Urothelium cell line (cell line): ENCODE results near the gene DAPK3.
"Not testable (repeated sequence)": the region's sequence is repeated elsewhere in the genome, so short reads cannot be mapped to it uniquely, and the experiment has no call there.

Experiments
- DNase-seq: peaks from one replicate; pipeline ENCODE4 v3.0.0; 2011; ENCODE audit warnings: low spot score, mixed read lengths
- FAIRE-seq: peaks from 2 replicates; lab custom pipeline; 2011; peaks lifted over from hg19 to GRCh38; lab: Jason Lieb, UNC

The DAPK3 gene

DNA sequence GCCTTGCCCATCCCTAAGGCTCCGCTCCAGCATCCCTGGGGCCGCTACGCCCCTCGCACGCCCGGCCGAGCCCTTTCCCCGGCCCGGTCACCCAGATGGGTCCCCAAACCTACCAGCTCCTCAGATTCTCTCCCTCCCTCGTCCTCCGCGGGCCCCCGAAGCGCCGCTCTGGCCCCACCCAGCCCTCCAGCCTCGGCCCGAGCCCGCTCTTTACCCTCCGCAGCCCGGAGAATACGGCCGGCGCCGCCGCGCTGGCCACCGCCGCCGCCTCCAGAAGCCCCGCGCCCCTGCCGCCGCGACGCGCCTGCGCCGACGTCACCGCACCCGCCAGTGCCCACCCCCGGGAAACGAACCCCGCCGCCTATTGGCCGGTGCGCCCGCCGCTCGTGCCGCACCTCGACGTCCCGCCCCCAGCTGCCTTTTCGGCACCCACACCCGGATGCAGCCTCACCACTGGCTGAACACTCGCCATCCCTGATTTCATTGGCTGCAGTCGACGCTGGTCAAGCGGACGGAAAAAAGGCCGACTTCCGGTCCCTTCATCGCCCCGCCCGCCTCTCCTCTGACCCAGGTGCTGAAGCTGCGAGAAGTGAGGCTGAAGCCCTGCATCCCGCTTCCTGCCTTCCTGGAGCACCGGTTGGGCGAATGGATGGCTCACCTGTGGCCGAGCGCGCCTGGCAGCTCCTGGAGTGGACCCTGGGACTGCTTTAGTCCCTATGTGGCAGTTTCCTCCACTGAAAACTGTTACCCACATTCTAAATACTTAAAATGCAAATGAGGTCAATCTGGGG, at the start of gene DAPK3:
DAPK3 (minus strand) TSS at position 292 of the 791 bp plus-strand sequence. CDS start 1,364 bp downstream, outside the sequence.
- DNase-seq, result peak; percentile 92
- FAIRE-seq, result no peak

DNA sequence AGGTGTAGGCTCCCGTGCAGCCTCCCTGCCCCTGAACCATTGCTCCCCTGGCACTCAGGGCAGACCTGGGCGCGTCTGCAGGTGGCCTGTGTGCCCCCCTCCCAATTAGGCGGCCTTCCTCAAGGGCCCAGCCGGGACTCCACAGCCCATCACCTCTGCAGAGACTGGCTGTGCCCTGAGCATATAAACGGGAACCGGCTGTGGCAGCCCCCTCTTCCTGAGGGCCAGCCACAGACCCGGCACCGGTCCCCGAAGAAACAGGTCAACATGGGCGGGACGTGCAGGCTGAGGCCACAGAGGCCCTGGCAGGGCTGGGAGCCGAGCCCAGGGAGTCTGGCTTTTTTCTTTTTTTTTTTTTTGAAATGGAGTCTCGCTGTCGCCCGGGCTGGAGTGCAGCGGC, 48.7 kb upstream of the DAPK3 start:
- no peak for FAIRE-seq
- no peak for DNase-seq

DNA sequence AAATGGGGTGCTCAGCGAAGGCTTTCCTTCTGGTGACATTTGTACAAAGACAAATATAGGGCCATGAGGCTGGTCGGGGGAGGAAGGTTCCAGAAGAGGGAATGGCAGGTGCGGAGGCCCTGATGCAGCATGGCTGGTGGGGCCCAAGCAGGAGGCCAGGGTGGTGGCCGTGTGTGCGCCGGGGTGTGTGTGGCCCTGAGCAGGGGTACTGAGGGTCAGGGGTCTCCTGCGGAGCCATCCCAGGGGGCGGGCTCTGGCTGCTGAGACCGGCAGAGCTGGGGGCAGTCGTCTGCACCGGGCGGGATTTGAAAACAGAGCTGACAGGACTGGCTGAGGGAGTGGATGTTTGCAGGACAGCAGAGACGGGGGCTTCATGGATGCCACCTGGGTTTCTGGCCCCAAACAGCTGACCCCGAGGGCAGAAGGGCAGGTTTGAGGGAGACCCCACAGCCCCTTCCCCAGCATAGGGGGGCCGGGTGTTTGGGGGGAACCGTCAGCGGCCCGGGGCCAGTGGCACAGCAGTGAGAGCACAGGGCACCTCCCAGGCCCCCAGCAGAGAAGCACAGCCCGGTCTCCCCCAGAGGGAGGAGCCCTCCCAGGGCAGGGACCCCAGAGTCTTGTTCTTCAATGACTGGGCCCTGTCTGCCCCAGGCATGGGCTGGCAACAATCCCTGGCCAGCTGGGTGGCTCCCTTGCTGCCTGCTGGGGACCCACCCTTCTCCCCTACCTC, 48.0 kb upstream of the DAPK3 start:
- FAIRE-seq, result no peak

DNA sequence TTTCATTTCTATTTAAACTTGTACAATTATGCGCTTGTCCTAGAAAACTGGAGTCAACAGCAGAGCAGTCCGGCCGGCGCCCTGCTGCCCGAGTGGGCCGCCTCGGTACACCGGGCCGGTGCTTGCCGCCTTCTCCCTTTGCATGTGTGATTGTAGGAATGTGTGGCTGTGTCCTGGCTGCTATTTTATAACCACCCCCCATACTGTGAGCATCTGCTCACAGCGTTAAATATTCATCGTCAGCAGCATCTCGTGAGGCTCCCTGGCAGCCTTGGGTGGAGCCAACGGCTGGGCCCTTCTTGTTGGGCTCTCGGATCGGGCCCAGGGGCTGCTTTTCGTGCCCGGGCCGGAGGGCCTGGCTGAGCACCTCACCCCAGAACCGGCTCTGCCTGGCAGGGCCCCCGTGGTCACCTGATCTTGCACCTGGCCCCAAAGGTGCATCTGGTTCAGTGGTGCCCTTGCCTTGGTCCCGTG, 47.3 kb upstream of the DAPK3 start:
- DNase-seq (no peak), FAIRE-seq (no peak)

More for the DNA sequence above, 48.0 kb upstream of the DAPK3 start:
- no peak for DNase-seq

DNA sequence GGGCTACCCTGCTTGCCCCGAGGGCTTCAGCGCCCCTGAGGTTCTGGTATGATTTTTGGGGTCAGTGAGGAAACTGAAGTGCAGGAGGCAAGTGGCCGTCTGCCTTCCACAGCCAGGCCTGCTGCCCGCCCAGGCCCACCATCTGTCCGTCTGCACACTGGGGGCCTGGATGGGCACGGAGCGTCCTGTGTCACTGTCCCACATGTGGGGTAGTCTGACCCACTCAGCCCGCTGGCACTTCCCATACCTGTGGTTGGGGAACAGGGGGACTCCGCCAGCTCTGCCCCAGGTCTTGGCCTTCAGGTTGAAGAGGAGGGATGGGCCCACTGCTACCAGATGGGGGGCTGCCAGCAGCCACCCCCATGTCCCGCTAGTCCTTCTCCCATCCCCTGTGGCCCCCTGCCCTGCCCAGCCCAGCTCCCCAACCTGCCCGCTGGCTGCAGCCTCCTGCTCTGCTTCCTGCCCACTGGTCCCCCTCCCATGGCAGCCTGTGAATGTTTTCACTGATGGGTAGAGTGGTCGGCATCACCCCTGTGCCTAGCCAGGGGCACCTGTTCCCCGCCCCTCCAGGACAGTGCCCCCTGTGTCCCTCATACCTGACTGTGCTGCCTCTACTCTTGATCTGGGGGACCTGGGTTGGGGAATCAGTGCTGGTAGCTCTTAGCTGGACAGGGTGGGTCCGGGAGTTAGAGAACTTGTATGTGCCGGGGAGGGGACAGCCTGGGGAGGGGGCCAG, 46.2 kb upstream of the DAPK3 start:
- no peak for FAIRE-seq
- no peak for DNase-seq

DNA sequence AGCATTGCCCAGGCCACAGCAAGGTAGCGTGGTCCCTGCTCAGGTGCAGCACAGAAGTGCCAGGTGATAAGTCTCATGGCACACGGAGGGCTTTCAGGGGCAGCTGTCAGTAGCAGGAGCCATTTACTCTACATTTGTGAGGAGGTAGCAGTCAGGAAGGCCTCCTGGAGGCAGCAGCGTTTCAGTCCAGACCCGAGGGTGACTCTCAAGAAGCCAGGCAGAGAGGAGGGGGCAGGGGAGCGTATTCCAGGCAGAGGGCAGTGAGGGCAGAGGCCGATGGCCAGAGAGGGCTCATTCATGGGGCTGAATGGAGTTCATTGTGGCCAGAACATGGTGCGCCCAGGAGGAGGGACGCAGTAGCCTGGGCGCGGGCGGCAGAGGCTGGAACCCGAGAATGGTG, 45.6 kb upstream of the DAPK3 start:
- FAIRE-seq (no peak), DNase-seq (no peak)

DNA sequence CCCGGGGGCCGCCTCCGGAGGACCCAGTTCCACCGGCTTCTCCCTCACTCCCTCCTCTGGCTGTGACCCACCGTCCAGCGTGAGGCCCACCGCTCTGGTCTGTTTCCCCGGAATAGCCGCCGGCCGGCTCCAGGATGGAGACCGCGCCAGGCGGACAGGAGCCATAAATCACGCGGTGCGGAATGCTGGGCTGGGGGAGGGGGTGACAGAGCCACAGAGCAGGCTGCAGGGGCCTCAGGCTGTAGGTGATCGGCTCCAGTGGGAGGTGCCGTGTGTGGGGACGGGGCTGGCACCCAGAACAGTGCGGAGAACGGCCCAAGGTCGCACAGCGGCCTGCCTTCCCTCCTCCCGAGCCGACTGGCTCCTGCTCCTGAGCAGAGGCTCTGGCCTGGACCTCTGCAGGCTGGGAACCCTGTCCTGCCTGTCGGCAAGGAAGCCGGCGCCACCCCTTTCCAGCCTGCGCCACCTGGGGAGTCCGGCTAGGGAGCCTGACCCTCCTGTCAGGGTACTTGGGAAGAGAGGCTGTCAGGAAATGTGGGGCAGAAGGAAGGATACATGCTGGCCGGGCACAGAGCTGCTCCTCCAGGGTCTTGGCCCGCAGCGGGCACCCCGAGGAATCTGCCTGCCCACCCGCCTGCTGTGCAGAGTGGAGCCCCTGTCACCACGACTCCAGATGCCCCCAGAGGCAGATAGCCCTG, 45.0 kb upstream of the DAPK3 start:
- DNase-seq, result no peak
- FAIRE-seq, result no peak

DNA sequence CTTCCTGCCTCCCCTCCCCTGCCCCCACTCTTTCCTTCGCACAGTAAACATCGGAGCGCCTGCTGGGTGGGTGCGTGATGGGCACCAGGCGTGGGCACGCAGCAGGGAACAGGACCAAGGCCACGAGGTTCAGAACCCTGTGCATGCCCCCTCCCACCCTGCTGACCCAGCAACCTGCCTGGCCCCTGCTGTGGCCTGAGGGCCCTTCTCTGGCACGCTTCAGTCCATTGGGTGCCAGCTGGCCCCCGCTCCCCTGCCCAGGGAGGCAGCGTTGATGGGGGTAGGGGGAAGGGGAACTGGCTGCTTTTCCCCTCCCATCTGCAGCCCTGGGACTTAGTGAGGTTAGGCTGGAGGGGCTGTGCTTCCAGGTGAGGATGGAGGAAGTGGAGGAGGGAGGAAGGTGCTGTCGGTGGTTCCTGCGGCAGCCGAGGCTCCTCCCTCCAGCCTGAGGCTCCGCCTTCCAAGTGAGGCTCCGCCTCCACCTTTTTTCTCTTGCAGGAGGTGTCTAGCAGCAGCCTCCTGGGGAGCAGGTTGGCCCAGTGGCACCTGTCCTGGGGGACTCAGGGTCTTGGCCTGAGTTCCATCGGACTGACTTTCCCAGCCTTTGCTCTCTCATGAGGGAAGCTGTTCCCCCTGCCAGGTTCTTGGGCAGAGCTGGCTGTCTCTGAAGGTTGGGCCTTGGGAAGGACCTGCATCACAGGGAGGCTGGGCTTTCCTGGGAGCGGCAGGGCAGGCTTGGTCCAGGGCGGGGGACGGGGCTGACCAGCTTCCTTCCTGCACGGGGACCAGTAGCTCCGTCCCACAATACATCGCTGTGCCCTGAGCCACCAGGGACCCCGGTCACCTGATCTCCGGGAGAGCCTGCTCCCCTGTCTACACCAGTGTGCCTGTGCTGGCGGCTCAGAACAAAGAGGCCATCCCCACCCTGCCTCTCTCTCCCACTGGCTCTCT, 43.9 kb upstream of the DAPK3 start:
- FAIRE-seq (no peak), DNase-seq (no peak)

DNA sequence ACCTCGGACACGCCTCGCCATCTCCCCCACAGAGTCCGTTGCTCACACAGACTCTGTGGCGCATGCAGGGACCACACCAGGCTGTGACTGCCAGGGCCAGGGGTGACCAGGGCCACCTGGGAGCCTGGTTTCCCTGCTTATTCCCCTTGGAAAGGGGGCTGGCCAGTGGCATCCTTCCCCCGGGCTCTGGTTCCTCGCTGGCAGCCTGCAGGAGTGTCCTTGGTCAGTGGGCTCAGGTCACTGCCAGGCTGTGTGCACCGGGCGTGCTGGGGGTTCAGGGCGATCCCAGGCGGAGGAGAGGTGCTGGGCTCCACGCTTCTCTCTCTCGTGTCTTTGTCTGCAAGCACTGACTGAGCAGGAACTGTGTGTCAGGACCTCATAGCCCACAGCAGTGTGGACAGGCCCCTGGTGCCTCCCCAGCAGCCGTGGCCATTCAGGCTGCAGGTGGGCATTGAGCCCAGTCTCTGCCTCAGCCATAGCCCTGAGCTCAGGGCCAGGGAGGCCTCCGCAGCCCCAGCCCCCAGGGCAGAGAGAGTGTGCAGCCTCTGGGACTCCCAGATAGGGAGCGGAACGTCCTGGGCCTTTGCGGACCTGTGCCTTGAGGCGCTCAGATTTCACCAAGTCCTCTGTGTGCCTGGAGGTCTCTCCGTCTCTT, 43.1 kb upstream of the DAPK3 start:
- FAIRE-seq (no peak), DNase-seq (no peak)

DNA sequence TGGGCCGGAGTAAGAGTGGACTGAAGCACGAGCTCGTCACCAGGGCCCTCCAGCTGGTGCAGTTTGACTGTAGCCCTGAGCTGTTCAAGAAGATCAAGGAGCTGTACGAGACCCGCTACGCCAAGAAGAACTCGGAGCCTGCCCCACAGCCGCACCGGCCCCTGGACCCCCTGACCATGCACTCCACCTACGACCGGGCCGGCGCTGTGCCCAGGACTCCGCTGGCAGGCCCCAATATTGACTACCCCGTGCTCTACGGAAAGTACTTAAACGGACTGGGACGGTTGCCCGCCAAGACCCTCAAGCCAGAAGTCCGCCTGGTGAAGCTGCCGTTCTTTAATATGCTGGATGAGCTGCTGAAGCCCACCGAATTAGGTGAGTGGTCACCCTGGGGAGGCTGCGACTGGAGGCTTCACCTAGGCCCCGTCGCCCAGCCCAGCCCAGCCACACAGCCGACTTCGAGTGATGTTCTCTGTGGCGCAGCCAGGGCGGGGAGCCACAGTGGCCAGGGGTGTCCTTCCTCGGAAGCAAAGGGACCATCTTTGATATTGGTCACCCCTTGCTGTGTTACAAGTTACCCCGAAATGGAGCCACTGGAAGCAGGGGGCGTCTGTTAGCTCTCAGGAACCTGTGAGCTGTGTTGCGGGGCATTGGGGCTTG, 42.2 kb upstream of the DAPK3 start:
- FAIRE-seq (no peak), DNase-seq (no peak)

DNA sequence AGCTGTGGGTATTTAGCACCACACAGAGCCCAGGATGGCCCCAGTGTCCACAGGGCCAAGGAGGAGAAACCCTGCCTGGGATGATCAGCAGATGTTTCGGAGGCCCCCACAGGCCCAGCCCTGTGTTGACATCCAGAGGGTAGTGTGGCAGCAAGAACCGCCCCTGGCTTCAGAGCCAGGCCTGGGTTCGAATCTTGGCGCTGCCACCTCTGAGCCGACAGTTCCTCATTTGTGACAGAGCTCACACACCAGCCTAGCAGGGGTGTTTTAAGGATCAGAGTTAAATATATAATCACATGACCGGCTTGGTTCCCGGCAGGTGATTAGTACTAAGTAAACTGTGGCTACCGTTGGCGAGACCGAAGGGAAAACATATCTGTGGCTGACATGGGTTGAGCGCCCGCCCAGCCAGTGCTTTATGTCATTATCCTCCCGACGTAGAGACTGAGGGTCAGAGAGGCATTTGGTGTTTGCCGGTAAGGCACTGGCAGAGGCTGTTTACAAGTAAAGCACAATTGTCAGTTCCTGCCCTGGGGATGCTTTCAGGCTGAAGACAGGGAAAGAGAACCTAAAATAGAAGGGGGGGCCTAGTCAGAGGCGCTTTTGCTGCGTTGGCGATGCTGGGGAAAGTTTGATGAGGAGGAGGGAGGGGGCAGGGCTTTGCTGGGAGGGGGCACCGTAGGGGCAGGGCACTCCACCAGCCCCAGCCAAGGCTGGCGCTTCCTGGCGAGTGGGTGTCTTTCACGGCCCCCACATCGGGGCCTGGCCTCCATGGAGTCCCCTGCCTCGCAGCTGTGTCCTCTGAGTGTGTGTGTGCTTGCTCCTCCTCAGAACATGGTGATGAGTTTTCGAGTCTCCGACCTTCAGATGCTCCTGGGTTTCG, 41.4 kb upstream of the DAPK3 start:
- FAIRE-seq, result no peak
- DNase-seq, result no peak

DNA sequence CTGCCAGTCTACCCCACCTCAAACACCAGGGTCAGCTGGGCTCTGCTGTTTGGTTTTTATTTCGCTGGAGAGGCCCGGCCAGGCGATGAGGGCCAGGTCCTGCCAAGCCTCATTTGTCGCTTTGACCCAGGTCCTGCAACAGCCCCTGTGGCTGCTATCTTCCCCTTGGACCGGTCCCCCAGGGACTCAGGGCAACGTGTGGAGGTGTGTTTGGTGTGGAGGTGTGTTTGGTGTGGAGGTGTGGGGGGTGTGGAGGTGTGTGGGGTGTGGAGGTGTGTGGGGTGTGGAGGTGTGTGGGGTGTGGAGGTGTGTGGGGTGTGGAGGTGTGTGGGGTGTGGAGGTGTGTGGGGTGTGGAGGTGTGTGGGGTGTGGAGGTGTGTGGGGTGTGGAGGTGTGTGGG, 40.5 kb upstream of the DAPK3 start:
- not testable (repeated sequence) for DNase-seq, FAIRE-seq

DNA sequence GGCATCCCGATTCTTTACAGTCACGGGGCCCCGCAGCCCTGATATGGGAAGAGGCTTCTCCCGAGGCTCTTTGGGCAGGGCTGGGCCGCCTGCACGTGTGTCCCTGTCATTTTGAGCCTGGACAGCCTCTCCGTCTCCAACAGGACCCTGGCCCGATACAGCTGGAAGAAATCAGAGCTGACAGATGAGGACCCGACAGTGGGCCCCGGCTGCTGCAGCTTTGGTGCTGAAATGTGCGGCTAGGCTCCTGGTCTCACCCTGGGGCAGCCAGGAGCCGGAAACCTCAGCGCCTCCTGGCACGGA, 39.9 kb upstream of the DAPK3 start:
- FAIRE-seq, result no peak
- no peak for DNase-seq

DNA sequence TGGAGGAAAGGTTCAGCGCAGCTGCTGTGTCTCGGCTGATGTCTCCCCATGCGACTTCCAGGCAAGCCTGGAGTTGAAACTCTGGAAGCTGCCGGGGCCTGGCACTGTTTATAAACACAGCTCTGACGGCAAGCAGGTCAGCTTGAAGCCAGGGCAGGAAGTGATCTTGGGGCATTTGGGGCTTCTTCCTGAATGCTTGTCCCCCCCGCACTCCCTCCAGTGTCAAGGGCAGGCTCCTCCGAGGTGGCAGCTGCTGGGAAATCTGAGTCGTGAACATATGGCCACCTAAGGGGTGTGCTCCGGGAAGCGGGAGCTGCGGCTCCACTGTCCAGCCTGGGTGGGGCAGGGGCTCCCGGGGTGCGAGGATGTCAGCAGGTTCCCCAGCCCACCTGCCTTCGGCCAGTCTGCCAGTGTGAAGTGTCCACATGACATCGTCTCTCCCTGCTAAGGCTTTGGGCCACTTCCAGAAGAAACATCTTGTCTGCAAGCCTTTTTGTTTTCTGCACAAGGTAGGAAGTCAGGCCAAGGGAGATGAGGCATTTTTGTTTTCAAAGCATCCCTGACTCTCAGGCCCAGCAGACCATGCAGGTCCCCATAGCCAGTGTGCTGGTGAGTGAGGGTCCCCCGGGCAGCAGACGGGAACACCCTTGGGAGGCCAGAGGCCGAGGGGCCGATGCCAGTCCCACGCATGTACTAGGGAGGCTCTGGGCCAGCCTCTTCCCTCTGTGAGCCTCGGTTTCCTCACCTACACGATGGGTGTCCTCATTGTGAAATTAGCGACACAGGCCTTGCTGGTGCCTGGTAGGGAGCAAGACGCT, 39.3 kb upstream of the DAPK3 start:
- no peak for FAIRE-seq
- DNase-seq, result no peak

DNA sequence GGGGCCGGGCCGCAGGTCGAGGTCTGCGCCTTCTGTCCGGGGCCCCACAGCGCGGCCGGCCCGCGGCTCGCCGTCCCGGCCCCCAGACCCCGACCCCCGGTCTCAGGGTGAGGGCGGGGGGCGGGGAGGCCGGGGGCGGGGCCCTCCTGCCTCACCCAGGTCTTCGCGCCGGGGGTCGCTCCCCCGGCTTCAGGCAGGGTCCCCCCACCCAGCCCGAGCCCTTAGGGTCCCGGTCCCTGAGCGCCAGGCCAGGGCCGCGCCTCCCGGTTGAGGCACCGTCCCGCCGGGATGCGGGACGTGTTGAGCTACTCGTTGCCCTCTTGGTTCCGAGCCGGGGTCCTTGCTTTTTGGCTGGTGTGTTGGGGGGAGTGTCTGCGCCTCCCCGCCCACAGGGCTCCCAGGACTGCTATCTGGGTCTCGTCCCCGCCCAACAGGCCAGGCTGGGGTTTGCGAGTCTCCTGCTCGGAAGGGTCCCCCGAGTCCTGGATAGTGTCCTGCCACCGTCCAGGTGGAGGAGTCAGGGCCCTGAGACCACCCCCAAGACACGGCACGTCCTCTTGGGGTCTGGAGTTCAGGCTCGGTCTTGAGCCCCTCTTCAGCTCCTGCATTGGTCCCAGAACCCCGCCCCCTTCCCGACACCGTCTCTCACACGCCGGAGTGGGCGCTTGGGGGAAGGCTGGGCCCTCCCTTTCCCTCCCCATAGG, 37.1 kb upstream of the DAPK3 start:
- FAIRE-seq, result no peak
- peak; percentile 19 for DNase-seq

DNA sequence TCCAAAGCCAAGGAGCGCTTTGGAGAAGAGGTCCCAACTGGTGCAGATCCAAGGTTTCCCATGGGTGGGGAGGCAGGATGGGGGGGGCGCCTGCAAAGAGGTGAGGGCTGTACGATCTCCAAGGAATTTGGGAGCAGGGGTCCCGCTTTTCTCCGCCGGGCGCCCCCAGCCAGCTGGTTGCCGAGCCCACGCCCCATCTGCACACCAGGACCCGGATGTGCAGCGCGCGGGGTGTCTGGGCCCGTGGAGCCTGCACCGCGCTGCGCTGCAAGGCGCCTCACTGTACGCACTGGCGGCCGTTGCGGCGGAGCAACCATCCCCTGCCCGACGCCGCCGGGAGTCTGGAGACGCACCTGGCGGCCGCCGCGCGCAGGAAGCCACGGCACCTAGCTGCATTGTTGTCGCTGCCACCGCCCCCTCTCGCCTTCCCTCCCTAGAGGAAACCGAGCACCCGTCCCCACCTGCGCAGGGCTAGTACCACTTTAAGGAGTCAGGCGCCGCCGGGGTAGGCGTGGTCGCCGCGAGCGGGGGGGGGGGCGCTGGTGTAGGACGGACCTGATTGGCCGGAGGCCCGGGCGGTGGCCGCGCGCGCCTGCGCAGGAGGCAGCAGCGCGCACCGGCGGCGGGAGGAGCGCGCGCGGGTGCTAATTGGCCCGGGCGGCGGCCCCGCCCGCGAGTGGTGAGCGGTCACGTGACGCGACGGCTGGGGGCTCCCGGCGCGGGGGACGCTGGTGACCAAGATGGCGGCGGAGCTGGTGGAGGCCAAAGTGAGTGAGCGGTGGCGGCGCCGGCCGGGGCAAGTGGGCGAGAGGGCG, 36.3 kb upstream of the DAPK3 start, which contains the start of gene PIAS4:
PIAS4 (plus strand) TSS at position 716 of the 815 bp plus-strand sequence; CDS start at position 741, 25 bp downstream.
- peak; percentile 97 for DNase-seq
- FAIRE-seq, result peak; percentile 13
